Endodermal cell (in vitro differentiated cells): ENCODE results near the gene ARHGEF9. TPM values are rescaled to one million over a fixed set of nuclear protein-coding genes. Genes with fewer than 3 reads are reported as not detected.

Experiments used
- DNase-seq: peaks from one replicate; pipeline ENCODE4 v3.0.0-alpha.2; 2017
- H3K27ac ChIP-seq: 2 replicates; pipeline ENCODE4 v1.5.1; 2013; ENCODE audit warnings: mild to moderate bottlenecking, low read depth, low read length, moderate library complexity
- H3K27me3 ChIP-seq: 2 replicates; pipeline ENCODE4 v1.6.1; 2013; ENCODE audit warnings: mild to moderate bottlenecking, low read length, moderate library complexity; ENCODE audit not compliant: insufficient read depth, control insufficient read depth, poor library complexity, severe bottlenecking
- H3K36me3 ChIP-seq: 2 replicates; pipeline ENCODE4 v1.7.0; 2013; ENCODE audit warnings: mild to moderate bottlenecking, low read length, moderate library complexity; ENCODE audit not compliant: control insufficient read depth, insufficient read depth
- H3K4me1 ChIP-seq: one replicate; pipeline ENCODE4 v1.7.0; 2013; ENCODE audit warnings: low read length; ENCODE audit not compliant: control insufficient read depth, insufficient read depth
- H3K4me3 ChIP-seq: 2 replicates; pipeline ENCODE4 v1.5.1; 2013; ENCODE audit warnings: mild to moderate bottlenecking, low read length, moderate library complexity
- H3K9ac ChIP-seq: 2 replicates; pipeline ENCODE4 v1.6.1; 2013; ENCODE audit warnings: mild to moderate bottlenecking, low read length, moderate library complexity; ENCODE audit not compliant: poor library complexity, severe bottlenecking; ENCODE audit errors: extremely low read depth
- H3K9me3 ChIP-seq: 2 replicates; pipeline ENCODE4 v1.6.1; 2013; ENCODE audit warnings: mild to moderate bottlenecking, low read length, moderate library complexity; ENCODE audit not compliant: control insufficient read depth
- H3K27ac Mint-ChIP-seq: 2 replicates; pipeline ENCODE4 v1.8.0; 2020; ENCODE audit warnings: mixed read lengths
- H3K27me3 Mint-ChIP-seq: 2 replicates; pipeline ENCODE4 v1.8.0; 2021; ENCODE audit warnings: mild to moderate bottlenecking, mixed read lengths; ENCODE audit not compliant: insufficient read depth
- H3K36me3 Mint-ChIP-seq: 2 replicates; pipeline ENCODE4 v1.8.0; 2020; ENCODE audit warnings: low read depth, mixed read lengths
- H3K4me1 Mint-ChIP-seq: 2 replicates; pipeline ENCODE4 v1.8.0; 2020; ENCODE audit warnings: mixed read lengths
- H3K4me3 Mint-ChIP-seq: 2 replicates; pipeline ENCODE4 v1.8.0; 2020; ENCODE audit warnings: mild to moderate bottlenecking, moderate library complexity, mixed read lengths
- H3K9me3 Mint-ChIP-seq: 2 replicates; pipeline ENCODE4 v1.8.0; 2020; ENCODE audit warnings: mild to moderate bottlenecking, mixed read lengths
- WGBS, 2 experiments: methylation state at CpG; one replicate each; pipeline versions ENCODE4 v1.1.5 to v1.1.7; 2013; ENCODE audit warnings: missing lambda C conversion rate in 2 of 2, mixed read lengths in 1 of 2; ENCODE audit not compliant: insufficient coverage in 1 of 2, insufficient read length in 1 of 2; 5-methylcytosine and 5-hydroxymethylcytosine counted together
- total RNA-seq, 2 donors: library from RNA; stranded (reverse); fragmentation: NEBNext Ultra II Directional in 1 of 2; extraction: Animal tissue kit (Norgen Biotek cat#: 25700) in 1 of 2; gene quantifications; 2 replicates in 1 of 2; 3 replicates in 1 of 2; pipeline ENCODE4 v1.2.1, GENCODE V29; 2021
- TF ChIP-seq, protein P1 (sequence below): fragments of 200-600 bp; sonication (generic); conservative IDR thresholded peaks from 2 replicates; pipeline ENCODE4 v1.5.0; 2021; ENCODE audit warnings: antibody characterized with exemption, mild to moderate bottlenecking

Gene ARHGEF9
- total RNA-seq, 2 donors from 2014 or later, result 12.2 to 16.8 TPM

DNA sequence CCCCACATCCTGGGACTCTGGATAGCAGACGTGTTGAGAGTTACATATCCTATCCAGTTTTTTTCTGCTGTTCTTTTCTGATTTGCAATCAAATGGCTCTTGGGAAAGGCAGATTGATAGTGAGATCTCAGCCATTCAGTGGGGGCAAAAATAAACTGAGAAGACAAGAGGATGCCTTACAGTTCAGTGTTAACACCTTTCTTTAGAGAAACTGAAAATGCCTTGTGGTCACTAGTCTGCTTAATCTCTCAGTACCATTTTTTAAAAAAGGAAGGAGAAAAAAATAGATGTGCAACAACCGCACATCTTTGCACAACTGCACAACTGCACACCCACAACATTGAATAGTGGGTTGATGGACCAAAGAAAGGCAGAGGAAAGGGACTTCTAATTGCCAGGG lies 109.3 kb downstream of the ARHGEF9 start:
- no peak overlapping the region for H3K4me3 ChIP-seq
- H3K27me3 ChIP-seq, result no peaks in the 10 kb centered on the region
- WGBS, 2 experiments, result 100% methylated on average over 1 of the region's 2 CpGs; no CpG with 5 or more reads in 1 of the 2 experiments
- peaks cover 55% of the 10 kb centered on the region for H3K9me3 Mint-ChIP-seq
- H3K36me3 Mint-ChIP-seq, result peaks cover 10% of the 10 kb centered on the region
- no peak overlapping the region for H3K9ac ChIP-seq
- H3K27me3 Mint-ChIP-seq, result no peaks in the 10 kb centered on the region
- no peaks in the 10 kb centered on the region for H3K4me1 Mint-ChIP-seq
- no peak overlapping the region for H3K4me3 Mint-ChIP-seq
- H3K36me3 ChIP-seq, result no peaks in the 10 kb centered on the region
- no peak overlapping the region for H3K27ac Mint-ChIP-seq
- no peak overlapping the region for H3K27ac ChIP-seq
- no peaks in the 10 kb centered on the region for H3K9me3 ChIP-seq
- no peak for DNase-seq
- no peaks in the 10 kb centered on the region for H3K4me1 ChIP-seq
- TF ChIP-seq, protein P1, sequence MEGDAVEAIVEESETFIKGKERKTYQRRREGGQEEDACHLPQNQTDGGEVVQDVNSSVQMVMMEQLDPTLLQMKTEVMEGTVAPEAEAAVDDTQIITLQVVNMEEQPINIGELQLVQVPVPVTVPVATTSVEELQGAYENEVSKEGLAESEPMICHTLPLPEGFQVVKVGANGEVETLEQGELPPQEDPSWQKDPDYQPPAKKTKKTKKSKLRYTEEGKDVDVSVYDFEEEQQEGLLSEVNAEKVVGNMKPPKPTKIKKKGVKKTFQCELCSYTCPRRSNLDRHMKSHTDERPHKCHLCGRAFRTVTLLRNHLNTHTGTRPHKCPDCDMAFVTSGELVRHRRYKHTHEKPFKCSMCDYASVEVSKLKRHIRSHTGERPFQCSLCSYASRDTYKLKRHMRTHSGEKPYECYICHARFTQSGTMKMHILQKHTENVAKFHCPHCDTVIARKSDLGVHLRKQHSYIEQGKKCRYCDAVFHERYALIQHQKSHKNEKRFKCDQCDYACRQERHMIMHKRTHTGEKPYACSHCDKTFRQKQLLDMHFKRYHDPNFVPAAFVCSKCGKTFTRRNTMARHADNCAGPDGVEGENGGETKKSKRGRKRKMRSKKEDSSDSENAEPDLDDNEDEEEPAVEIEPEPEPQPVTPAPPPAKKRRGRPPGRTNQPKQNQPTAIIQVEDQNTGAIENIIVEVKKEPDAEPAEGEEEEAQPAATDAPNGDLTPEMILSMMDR, result no peak

DNA sequence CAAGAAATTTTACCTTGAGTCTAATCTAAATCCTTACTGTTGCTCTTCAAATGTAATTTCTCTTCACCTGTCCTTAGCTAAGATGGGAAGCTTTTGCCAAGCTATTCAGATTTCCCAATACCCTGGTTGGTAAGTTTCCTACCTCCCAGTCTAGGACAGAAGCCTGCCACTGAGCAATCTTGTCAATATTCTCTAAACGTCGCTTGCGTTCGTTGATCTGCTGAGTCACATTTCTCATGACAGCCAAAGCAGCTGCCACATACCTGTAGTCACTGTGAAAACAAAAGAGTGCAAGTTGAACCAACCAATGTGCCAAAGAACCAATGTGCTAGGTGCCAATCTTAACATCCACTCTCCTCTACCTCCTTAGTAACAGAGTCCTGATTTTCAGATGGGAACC lies 111.1 kb downstream of the ARHGEF9 start:
- H3K4me3 Mint-ChIP-seq, result no peak overlapping the region
- no peak for DNase-seq
- peaks cover 59% of the 10 kb centered on the region for H3K9me3 Mint-ChIP-seq
- H3K36me3 Mint-ChIP-seq, result peaks cover 10% of the 10 kb centered on the region
- no peaks in the 10 kb centered on the region for H3K27me3 ChIP-seq
- no peak overlapping the region for H3K27ac ChIP-seq
- H3K27ac Mint-ChIP-seq, result no peak overlapping the region
- no peaks in the 10 kb centered on the region for H3K9me3 ChIP-seq
- no peaks in the 10 kb centered on the region for H3K4me1 Mint-ChIP-seq
- no peak overlapping the region for H3K4me3 ChIP-seq
- no peaks in the 10 kb centered on the region for H3K4me1 ChIP-seq
- TF ChIP-seq, protein P1, result no peak
- 95 to 100% methylated on average over 1 to 4 of the region's 4 CpGs for WGBS, 2 experiments
- no peaks in the 10 kb centered on the region for H3K27me3 Mint-ChIP-seq
- H3K36me3 ChIP-seq, result no peaks in the 10 kb centered on the region
- no peak overlapping the region for H3K9ac ChIP-seq

DNA sequence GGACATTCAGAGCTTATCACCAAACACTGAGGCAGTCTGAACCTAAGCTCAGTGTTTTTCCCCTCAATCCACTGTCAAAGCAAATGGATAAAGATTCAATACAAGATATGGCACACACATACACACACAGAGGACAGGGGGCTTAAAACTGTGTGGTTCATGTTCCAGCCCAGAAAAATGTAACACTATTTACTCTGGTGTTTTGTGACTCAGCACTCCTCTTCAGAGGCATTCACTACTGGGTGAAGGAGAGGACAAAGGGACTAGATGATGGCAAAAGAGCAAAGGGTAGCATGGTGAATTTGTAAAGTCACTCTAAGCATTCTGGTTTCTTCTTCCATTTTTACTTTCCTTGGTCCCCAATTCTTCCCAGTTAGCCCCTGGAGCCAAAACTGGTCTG lies 120.3 kb downstream of the ARHGEF9 start:
- no peak overlapping the region for H3K4me3 Mint-ChIP-seq
- H3K27me3 Mint-ChIP-seq, result no peaks in the 10 kb centered on the region
- H3K9me3 Mint-ChIP-seq, result peaks cover 34% of the 10 kb centered on the region

More for the DNA sequence above, 120.3 kb downstream of the ARHGEF9 start:
- TF ChIP-seq, protein P1, result no peak
- no peak for DNase-seq
- Histone ChIP-seq H3K9me3 (no peaks in the 10 kb centered on the region), H3K36me3 (no peaks in the 10 kb centered on the region), H3K9ac (no peak overlapping the region), H3K27me3 (no peaks in the 10 kb centered on the region), H3K27ac (no peak overlapping the region), H3K4me3 (no peak overlapping the region), H3K4me1 (no peaks in the 10 kb centered on the region)
- Mint-ChIP-seq H3K36me3 (peaks cover 4% of the 10 kb centered on the region), H3K4me1 (no peaks in the 10 kb centered on the region), H3K27ac (no peak overlapping the region)
